ENCODE data around the gene SURF1. TPM values are rescaled to one million over a fixed set of nuclear protein-coding genes. Genes with fewer than 3 reads are reported as not detected.

The SURF1 gene
- total and polyA plus RNA-seq, 12 donors: 50.9 to 111 (median 72.8) TPM

GRCh38 chr9:133389562-133389961 lies 33.3 kb upstream of the SURF1 start:
- Histone ChIP-seq H3K36me3 (replicated peaks in 1 of 2) (no peaks in the 10 kb centered on the region), H3K4me3 (no peak overlapping the region), H3K27me3 (no peaks in the 10 kb centered on the region), H3K9me3 (replicated peaks in 1 of 3) (no peaks in the 10 kb centered on the region), H3K27ac (no peak overlapping the region), H3K4me1 (replicated peaks in 1 of 2) (no peaks in the 10 kb centered on the region)
- 76 to 89% (median 87%) methylated on average over 8 to 13 of the region's 13 CpGs for WGBS, 4 donors
- no peak for DNase-seq
- TF ChIP-seq POLR2A (IDR thresholded peaks at IDR 0.05): no peak
- TF ChIP-seq CTCF (IDR thresholded peaks at IDR 0.05): no peak
- intact Hi-C loops (cut with DNase I): no loop called here

- H3K27ac ChIP-seq: no peak overlapping the region
- TF ChIP-seq CTCF (IDR thresholded peaks at IDR 0.05): no peak
- no peak for TF ChIP-seq POLR2A (IDR thresholded peaks at IDR 0.05)
- WGBS, 4 donors: 84 to 95% (median 93%) methylated on average over 2 to 12 of the region's 12 CpGs
- H3K4me1 ChIP-seq (replicated peaks in 1 of 2): no peaks in the 10 kb centered on the region
- no peaks in the 10 kb centered on the region for H3K27me3 ChIP-seq
- intact Hi-C loops (cut with DNase I): no loop called here
- H3K36me3 ChIP-seq (replicated peaks in 1 of 2): no peaks in the 10 kb centered on the region
- DNase-seq: no peak
- no peaks in the 10 kb centered on the region for H3K9me3 ChIP-seq (replicated peaks in 1 of 3)
- no peak overlapping the region for H3K4me3 ChIP-seq
Observed at GRCh38 chr9:133389025-133389557, 32.8 kb upstream of the SURF1 start.

- WGBS, 4 donors: 84 to 87% (median 86%) methylated on average over 5 to 9 of the region's 9 CpGs
- intact Hi-C loops (cut with DNase I): no loop called here
- no peak for DNase-seq
- no peaks in the 10 kb centered on the region for H3K4me1 ChIP-seq (replicated peaks in 1 of 2)
- no peak overlapping the region for H3K27ac ChIP-seq
- H3K27me3 ChIP-seq: no peaks in the 10 kb centered on the region
- no peaks in the 10 kb centered on the region for H3K36me3 ChIP-seq (replicated peaks in 1 of 2)
- H3K9me3 ChIP-seq (replicated peaks in 1 of 3): no peaks in the 10 kb centered on the region
- TF ChIP-seq POLR2A (IDR thresholded peaks at IDR 0.05) (no peak), CTCF (IDR thresholded peaks at IDR 0.05) (no peak)
- H3K4me3 ChIP-seq: no peak overlapping the region
Observed at GRCh38 chr9:133387680-133388079, 31.4 kb upstream of the SURF1 start.

- intact Hi-C loops (cut with DNase I): no loop called here
- no peaks in the 10 kb centered on the region for H3K4me1 ChIP-seq (replicated peaks in 1 of 2)
- DNase-seq: no peak
- H3K9me3 ChIP-seq (replicated peaks in 1 of 3): no peaks in the 10 kb centered on the region
- H3K4me3 ChIP-seq: no peak overlapping the region
- WGBS, 4 donors: 78 to 90% (median 85%) methylated on average over 2 to 13 of the region's 13 CpGs
- H3K36me3 ChIP-seq (replicated peaks in 1 of 2): no peaks in the 10 kb centered on the region
- H3K27me3 ChIP-seq: no peaks in the 10 kb centered on the region
- no peak overlapping the region for H3K27ac ChIP-seq
- TF ChIP-seq POLR2A (IDR thresholded peaks at IDR 0.05): no peak
- TF ChIP-seq CTCF (IDR thresholded peaks at IDR 0.05): no peak
Observed at GRCh38 chr9:133386338-133386737, 30.1 kb upstream of the SURF1 start.
